Mesodermal cell (in vitro differentiated cells): ENCODE data around the gene COL23A1.
"Not testable (repeated sequence)": the region's sequence is repeated elsewhere in the genome, so short reads cannot be mapped to it uniquely, and the experiment has no call there.

Experiments
- H3K27ac ChIP-seq: 2 replicates; pipeline ENCODE4 v1.7.0; 2013; ENCODE audit warnings: mild to moderate bottlenecking, low read depth, low read length, moderate library complexity; ENCODE audit not compliant: severe bottlenecking
- H3K36me3 ChIP-seq: 2 replicates; pipeline ENCODE4 v1.7.1; 2013; ENCODE audit warnings: mild to moderate bottlenecking, low read length, moderate library complexity; ENCODE audit not compliant: control insufficient read depth, insufficient read depth
- H3K4me1 ChIP-seq: one replicate; pipeline ENCODE4 v1.7.1; 2013; ENCODE audit warnings: mild to moderate bottlenecking, low read length; ENCODE audit not compliant: insufficient read depth, control insufficient read depth, poor library complexity, severe bottlenecking
- H3K4me3 ChIP-seq: 2 replicates; pipeline ENCODE4 v1.7.0; 2013; ENCODE audit warnings: low read length, control low read depth, mild to moderate bottlenecking; ENCODE audit not compliant: insufficient read depth, poor library complexity, severe bottlenecking; ENCODE audit errors: extremely low read depth
- H3K9me3 ChIP-seq: 2 replicates; pipeline ENCODE4 v1.7.1; 2013; ENCODE audit warnings: mild to moderate bottlenecking, low read length, moderate library complexity; ENCODE audit not compliant: control insufficient read depth
- WGBS, 2 experiments: methylation state at CpG; one replicate each; pipeline ENCODE4 v1.1.5; 2013; ENCODE audit warnings: missing lambda C conversion rate in 2 of 2; ENCODE audit not compliant: insufficient coverage in 2 of 2; 5-methylcytosine and 5-hydroxymethylcytosine counted together

The COL23A1 gene

DNA sequence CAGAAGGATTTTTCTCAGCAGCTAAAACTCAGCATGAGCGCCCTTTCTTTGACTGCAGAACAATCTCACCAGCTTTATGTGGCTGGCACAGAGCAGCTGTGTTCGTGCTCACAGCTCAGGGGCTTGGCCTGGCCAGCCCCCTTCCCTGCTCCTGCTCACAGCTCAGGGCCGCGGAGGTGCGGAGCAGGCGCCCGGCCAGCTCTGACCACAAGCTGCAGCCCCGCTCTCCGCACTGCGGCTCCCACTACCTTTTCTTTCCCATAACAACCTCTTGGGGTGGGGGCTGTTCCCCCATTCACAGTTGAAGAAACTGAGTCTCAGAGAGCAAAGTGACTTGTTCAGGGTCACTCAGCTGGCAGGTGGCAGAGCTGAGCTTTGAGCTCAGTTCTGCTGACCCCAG is 323.6 kb downstream of the COL23A1 start:
- H3K4me3 ChIP-seq: no peak overlapping the region
- H3K27ac ChIP-seq: no peak overlapping the region
- no peaks in the 10 kb centered on the region for H3K4me1 ChIP-seq
- 96 to 97% methylated on average over 6 to 9 of the region's 10 CpGs for WGBS, 2 experiments
- no peaks in the 10 kb centered on the region for H3K36me3 ChIP-seq
- no peaks in the 10 kb centered on the region for H3K9me3 ChIP-seq

DNA sequence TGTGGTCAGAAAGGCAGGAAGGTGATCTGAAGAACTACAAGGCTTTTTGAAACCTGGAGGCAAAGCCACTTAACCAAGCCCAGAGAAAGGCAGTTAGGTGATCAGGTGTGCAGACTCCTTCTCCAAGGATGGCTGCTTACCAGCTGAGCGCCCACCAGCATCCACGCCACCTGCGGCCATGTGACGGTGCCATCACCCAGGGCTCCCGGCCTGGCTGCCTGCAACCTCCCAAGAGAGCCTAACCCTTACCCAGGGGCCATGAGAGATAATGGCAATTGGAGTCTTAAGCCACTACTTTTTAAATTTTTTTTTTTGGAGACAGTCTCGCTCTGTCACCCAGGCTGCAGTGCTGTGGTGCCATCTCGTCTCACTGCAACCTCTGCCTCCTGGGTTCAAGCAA is 324.4 kb downstream of the COL23A1 start:
- H3K9me3 ChIP-seq: no peaks in the 10 kb centered on the region
- H3K4me1 ChIP-seq: no peaks in the 10 kb centered on the region
- WGBS, 2 experiments: 92 to 97% methylated on average over 7 of the region's 7 CpGs
- H3K36me3 ChIP-seq: no peaks in the 10 kb centered on the region
- H3K4me3 ChIP-seq: no peak overlapping the region
- no peak overlapping the region for H3K27ac ChIP-seq

DNA sequence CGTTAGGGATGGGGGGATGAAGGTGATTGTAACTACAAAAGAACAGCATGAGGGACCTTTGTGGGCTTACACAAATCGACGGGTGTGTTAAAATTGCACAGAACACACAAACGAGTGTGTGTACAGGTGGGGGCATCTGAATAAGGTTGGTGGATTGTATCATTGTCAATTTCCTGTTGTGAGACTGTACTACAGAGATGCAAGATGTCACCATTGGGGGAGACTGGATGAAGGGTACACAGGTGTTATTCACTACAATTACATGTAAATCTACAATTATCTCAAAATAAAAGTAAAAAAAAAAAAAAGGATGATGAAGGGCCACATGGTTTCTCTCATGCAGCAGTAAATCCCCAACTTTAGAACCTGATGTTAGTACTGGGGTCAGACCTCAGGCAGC is 326.1 kb downstream of the COL23A1 start:
- Histone ChIP-seq H3K4me1 (no peaks in the 10 kb centered on the region), H3K36me3 (no peaks in the 10 kb centered on the region), H3K4me3 (no peak overlapping the region), H3K9me3 (no peaks in the 10 kb centered on the region), H3K27ac (no peak overlapping the region)
- whole genome bisulfite sequencing, 2 experiments: 82 to 97% methylated on average over 3 to 4 of the region's 4 CpGs

DNA sequence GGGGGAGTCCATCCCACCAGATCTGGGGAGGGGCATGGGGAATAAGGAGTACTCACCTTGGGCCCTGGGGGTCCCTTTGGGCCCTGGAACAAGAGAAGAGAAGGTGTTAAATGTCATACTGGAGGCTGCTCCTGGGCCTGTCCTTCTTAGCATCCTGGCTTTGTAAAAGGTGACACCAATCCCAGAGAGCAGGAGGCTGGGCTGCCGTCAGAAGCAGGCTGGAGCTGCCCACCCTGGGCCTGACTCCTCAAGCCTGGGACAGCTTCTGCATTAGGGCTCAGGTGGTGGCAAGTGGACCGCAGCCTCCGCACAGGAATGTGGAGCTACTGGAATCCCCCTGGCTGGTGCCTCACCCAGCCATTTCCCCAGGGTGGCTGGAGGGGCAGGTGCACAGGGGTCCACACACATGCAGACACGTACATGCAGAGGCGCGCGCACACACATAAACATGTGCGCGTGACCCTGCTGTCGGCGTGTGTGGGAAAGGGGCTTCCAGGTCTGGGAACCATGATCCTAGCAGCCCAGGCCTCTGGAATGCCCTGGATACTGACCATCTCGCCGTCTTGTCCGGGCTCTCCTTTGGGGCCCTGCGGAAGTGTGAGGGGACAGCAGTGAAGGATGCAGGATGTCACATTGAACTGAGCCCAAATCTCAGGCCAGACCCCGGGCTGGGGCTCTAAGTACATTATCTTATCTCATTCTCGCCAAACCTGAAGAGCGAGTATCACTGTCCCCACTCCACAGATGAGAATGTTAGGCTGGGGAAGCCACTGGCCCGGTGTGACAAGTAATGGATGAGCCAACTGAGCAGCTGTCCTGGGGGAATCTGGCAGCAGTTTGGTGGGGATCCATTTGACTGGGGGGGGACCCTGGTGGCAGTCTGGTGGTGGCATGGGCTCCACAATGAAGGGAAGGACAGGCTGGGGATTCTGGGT is 328.3 kb downstream of the COL23A1 start:
- H3K4me3 ChIP-seq: no peak overlapping the region
- no peaks in the 10 kb centered on the region for H3K4me1 ChIP-seq
- H3K27ac ChIP-seq: no peak overlapping the region
- no peaks in the 10 kb centered on the region for H3K9me3 ChIP-seq
- H3K36me3 ChIP-seq: no peaks in the 10 kb centered on the region
- WGBS, 2 experiments: 92 to 96% methylated on average over 16 to 18 of the region's 19 CpGs

DNA sequence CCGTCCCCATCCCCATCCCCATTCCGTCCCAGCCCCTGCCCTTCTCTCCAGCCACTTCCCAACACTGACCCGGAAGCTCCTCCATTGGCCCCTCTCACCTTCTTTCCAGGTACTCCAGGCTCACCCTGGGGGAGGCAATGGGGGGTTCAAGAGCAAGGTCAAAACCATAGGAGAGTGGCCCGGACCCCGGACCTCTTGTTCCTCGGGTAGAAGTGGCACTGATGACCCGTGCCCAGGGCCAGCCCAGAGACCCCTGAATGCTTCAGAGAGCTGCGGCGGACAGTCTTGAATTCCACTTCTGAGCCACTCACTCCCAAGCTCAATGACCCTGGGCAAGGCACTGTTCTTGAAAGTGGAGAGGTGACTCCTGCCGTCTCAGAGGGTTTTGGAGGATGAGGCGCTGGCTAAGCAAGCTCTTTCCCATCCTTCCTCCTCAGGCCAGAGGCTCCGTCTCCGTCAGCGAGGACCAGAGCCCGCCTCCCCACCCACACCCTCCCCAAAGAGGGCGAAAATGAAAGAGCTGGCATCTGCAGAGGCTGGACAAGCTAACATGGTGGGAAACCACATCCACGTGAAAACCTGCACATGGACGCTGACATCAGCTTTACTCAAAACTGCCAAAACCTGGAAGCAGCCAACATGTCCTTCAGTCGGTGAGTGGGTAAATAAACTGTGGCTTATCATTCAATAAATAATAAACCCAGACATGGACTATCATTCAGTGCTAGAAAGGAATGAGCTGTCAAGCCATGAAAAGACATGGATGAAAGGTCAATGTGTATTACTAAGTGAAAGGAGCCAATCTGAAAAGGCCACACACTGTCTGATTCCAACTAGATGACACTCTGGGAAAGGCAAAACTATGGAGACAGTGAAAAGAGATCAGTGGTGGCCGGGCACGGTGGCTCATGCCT is 330.3 kb downstream of the COL23A1 start:
- no peak overlapping the region for H3K4me3 ChIP-seq
- WGBS, 2 experiments: 90% methylated on average over 13 to 14 of the region's 21 CpGs
- no peak overlapping the region for H3K27ac ChIP-seq
- no peaks in the 10 kb centered on the region for H3K36me3 ChIP-seq
- no peaks in the 10 kb centered on the region for H3K4me1 ChIP-seq
- H3K9me3 ChIP-seq: no peaks in the 10 kb centered on the region

DNA sequence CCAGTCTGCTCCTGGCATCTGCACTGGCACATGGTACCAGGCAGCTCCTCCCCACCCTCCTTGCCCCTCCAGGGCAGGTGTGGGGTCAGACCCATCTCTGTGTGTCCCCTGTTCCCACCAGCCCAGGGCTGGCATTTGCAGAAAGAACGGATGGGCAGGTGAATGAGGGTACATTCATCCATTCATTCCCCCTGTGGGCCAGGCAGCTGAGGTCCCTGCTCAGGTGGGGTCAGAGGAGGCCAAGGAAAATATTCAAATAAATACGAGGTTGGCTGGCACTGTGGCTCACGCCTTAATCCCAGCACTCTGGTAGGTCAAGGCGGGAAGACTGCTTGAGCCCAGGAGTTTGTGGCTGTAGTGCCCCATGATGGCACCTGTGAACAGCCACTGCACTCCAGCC is 332.5 kb downstream of the COL23A1 start:
- WGBS, 2 experiments: 84 to 94% methylated on average over 3 of the region's 4 CpGs
- Histone ChIP-seq H3K9me3 (no peaks in the 10 kb centered on the region), H3K27ac (no peak overlapping the region), H3K4me3 (no peak overlapping the region), H3K4me1 (no peaks in the 10 kb centered on the region), H3K36me3 (no peaks in the 10 kb centered on the region)

DNA sequence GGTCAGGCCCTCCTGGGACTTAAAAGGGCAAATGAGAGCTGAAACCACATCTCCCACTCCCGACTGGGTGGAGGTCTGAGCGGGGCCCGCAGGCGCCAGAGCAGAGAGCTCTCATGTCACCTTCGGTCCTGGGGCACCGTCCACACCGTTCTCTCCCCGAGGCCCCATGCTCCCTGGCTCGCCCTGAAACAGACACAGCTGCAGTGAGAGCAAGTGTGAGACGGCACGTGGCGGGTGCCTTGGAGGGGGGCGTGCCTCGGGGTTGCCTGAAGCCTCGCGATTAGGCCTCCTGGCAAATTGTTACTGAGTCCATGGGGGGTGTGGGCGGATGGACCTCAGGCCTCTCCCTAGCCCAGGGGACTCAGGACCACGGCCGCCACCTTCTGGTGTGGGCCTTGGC is 333.4 kb downstream of the COL23A1 start:
- no peaks in the 10 kb centered on the region for H3K36me3 ChIP-seq
- no peak overlapping the region for H3K27ac ChIP-seq
- 85 to 86% methylated on average over 18 to 19 of the region's 19 CpGs for WGBS, 2 experiments
- no peaks in the 10 kb centered on the region for H3K4me1 ChIP-seq
- H3K4me3 ChIP-seq: no peak overlapping the region
- no peaks in the 10 kb centered on the region for H3K9me3 ChIP-seq

DNA sequence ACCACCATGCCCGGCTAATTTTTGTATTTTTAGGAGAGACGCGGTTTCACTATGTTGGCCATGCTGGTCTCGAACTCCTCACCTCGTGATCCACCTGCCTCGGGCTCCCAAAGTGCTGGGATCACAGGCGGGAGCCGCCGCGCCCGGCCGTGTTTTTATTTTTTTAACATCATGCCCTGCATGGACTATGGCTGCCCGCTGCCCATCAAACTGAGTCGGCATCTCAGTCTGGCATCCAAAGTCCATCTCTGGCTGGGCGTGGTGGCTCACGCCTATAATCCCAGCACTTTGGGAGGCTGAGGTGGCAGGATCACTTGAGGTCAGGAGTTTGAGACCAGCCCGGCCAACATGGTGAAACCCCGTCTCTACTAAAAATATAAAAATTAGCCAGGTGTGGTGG is 336.6 kb downstream of the COL23A1 start:
- H3K4me3 ChIP-seq, H3K9me3 ChIP-seq, H3K36me3 ChIP-seq, H3K27ac ChIP-seq, H3K4me1 ChIP-seq: not testable (repeated sequence)
- 90 to 95% methylated on average over 12 to 15 of the region's 18 CpGs for WGBS, 2 experiments

DNA sequence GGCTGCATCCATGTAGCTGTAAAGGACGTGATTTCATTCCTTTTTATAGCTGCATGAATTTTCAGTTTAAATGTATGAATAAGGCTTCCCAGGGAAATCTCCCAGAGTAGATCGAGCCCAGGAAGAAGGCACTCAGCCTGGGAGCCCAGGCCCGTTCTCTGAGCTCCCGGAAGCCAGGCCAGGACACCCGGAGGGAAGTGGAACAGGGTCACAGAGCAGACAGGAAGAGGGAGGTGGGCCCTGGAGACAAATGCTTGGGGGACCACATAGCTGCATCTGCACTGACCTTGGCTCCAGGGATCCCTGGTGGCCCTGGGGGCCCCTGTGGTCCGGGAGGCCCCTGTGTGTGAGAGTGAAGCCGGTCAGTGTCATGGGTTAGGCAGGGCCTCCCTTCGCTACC is 337.9 kb downstream of the COL23A1 start:
- H3K4me3 ChIP-seq: no peak overlapping the region
- H3K36me3 ChIP-seq: no peaks in the 10 kb centered on the region
- H3K27ac ChIP-seq: no peak overlapping the region
- H3K9me3 ChIP-seq: no peaks in the 10 kb centered on the region
- WGBS, 2 experiments: 79 to 81% methylated on average over 7 to 8 of the region's 8 CpGs
- no peaks in the 10 kb centered on the region for H3K4me1 ChIP-seq

DNA sequence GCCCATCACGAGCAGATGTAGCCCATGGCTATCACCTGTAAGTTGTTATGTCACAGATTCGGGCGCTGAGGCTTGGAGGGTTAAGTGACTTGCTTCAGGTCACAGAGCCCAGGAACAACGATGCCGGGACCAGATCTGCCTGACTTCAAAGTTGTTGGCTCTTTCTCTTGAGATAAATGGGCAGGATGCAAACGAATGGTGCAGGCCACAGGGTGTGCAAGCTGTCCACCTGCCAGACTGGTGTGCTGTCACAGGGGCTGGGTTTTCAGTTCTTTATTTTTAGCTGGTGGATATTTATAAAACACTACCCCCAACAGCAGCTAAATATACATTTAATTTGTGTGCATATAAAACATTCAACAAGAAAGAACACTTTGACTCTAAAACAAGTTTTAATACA is 339.9 kb downstream of the COL23A1 start:
- Histone ChIP-seq H3K4me1 (no peaks in the 10 kb centered on the region), H3K36me3 (no peaks in the 10 kb centered on the region), H3K9me3 (no peaks in the 10 kb centered on the region), H3K27ac (no peak overlapping the region), H3K4me3 (no peak overlapping the region)
- 85 to 93% methylated on average over 5 of the region's 6 CpGs for WGBS, 2 experiments
